HG03520 (cell line): ENCODE results near the gene FAM72B.
"Not testable (repeated sequence)": the region's sequence is repeated elsewhere in the genome, so short reads cannot be mapped to it uniquely, and the experiment has no call there.

ENCODE experiments used
- ATAC-seq: cut with Tn5 transposase; IDR thresholded peaks from one replicate; pipeline ENCODE4 v1.9.1; 2021; ENCODE audit warnings: mild to moderate bottlenecking, moderate library complexity; ENCODE audit not compliant: unreplicated experiment

FAM72B gene

GRCh38 chr1:121156958-121157603 is 27.1 kb downstream of the FAM72B start:
- not testable (repeated sequence) for ATAC-seq

GRCh38 chr1:121155671-121156358 is 28.3 kb downstream of the FAM72B start:
- ATAC-seq: not testable (repeated sequence)

GRCh38 chr1:121154811-121155210 is 29.3 kb downstream of the FAM72B start:
- ATAC-seq: not testable (repeated sequence)

DNA sequence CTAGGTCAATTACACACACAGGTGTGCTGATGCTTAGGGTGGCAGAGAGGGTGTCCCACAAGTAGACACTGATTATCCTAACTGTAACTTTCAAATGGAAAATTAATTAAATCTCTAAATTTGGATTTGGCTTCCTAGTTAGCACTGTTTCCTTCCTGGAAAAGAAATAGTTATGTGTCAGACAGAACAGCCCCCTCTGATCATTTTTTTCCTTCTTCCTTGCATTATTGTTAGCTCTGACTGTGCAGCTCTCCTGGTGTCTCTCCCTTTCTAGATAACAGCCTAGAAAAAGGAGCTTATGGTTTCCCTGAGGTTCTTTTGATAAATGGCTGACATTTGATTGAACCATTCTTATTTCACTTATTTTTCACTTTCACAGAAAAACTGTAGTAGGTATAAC is 31.4 kb downstream of the FAM72B start:
- not testable (repeated sequence) for ATAC-seq

DNA sequence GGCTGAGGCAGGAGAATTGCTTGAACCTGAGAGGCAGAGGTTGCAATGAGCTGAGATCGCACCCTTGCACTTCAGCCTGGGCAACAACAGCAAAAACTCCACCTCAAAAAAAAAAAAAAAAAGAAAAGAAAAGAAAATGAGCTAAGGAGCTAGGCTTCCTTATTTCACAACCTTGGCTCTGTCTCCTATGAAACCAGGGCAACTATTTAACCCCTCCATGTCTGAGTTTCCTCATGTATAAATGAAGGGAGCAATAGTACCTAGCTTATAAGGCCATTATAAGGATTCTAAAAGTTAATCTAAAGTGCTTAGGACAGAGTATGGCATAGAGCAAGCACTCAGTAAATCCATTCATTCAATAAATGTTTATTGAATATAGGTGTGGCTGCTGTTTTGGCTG is 32.8 kb downstream of the FAM72B start:
- not testable (repeated sequence) for ATAC-seq

- ATAC-seq: not testable (repeated sequence)
Measured at GRCh38 chr1:121148489-121149190, 35.5 kb downstream of the FAM72B start.

DNA sequence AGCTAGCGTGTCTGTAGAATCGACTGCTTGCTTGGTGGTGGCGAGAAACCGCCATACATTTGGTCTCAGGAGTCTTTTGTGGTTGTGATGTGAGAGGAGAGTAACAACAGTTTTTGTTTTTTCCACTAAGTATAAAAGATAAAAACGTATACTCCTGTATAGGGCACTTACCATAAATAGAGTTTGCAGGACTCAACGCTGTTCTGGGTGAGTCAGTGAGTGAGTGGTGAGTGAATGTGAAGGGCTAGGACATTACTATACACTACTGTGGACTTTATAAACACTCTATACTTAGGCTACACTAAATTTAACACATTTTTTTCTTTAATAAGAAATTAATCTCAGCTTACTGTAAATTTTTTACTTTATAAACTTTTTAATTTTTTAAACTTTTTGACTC is 43.7 kb downstream of the FAM72B start:
- ATAC-seq: not testable (repeated sequence)

- not testable (repeated sequence) for ATAC-seq
Measured at GRCh38 chr1:121131494-121131893, 52.6 kb downstream of the FAM72B start.

- not testable (repeated sequence) for ATAC-seq
Measured at GRCh38 chr1:121118480-121118824, 65.7 kb downstream of the FAM72B start.
